HEK293T (cell line): ENCODE measurements around the gene OSBPL8.

ENCODE experiments used
- FOXM1 ChIP-seq: fragments of 450-650 bp; IDR thresholded peaks from 2 replicates; pipeline ENCODE4 v1.6.1; 2017; ENCODE audit warnings: mild to moderate bottlenecking, borderline replicate concordance
- SP1 ChIP-seq: fragments of 450-650 bp; IDR thresholded peaks from 2 replicates; pipeline ENCODE4 v1.6.1; 2017
- TARDBP ChIP-seq: fragments of 450-650 bp; IDR thresholded peaks from 2 replicates; pipeline ENCODE4 v1.6.1; 2016

GRCh38 chr12:76571256-76571655 is 11.7 kb upstream of the OSBPL8 start:
- TF ChIP-seq SP1 = no peak
- TF ChIP-seq TARDBP = no peak
- no peak for TF ChIP-seq FOXM1
